Aortic smooth muscle cell (primary cell): Measurements from ENCODE around the gene SGTB. TPM values are rescaled to one million over a fixed set of nuclear protein-coding genes. Genes with fewer than 3 reads are reported as not detected.

Experiments used
- total RNA-seq: library from RNA; depleted of rRNA; stranded (reverse); fragments of >200 nt; gene quantifications from 2 replicates; pipeline ENCODE4 v1.2.3, GENCODE V29; 2014

The SGTB gene
- 11.8 and 13.6 TPM in 2 replicates for total RNA-seq

GRCh38 chr5:65721720-65722574, at the start of gene SGTB, which contains the start of gene NLN:
Gene SGTB, minus strand, starts transcription at chr5:65722109. Its CDS starts 1,302 bp downstream, at chr5:65720807.
Gene NLN, plus strand, starts transcription at chr5:65722205. Its CDS starts 169 bp downstream, at chr5:65722374.

GRCh38 chr5:65624571-65625555, 97.0 kb downstream of the SGTB start, which contains the start of the genes SHLD3 and TRAPPC13:
Gene SHLD3, plus strand, starts transcription at chr5:65625027. Its CDS starts 4,561 bp downstream, at chr5:65629588.
Gene TRAPPC13, plus strand, starts transcription at chr5:65625027. Its CDS starts 34 bp downstream, at chr5:65625061.

GRCh38 chr5:65624025-65624570, 97.8 kb downstream of the SGTB start, which contains the start of gene TRIM23:
Gene TRIM23, minus strand, starts transcription at chr5:65624333. Its CDS starts 59 bp downstream, at chr5:65624274.

Other genes starting within 250 kb of the SGTB start
- gene ADAMTS6, start 240.2 kb downstream of the SGTB start, total RNA-seq: 23.5 and 35.9 TPM in 2 replicates
- gene CENPK, start 158.9 kb downstream of the SGTB start, total RNA-seq: 14.9 and 15.2 TPM in 2 replicates
- 33.8 and 44.0 TPM in 2 replicates for gene PPWD1, start 158.8 kb downstream of the SGTB start, total RNA-seq
- gene TRIM23, start 97.8 kb downstream of the SGTB start, total RNA-seq: 33.4 and 34.1 TPM in 2 replicates
- 3.0 and 3.2 TPM in 2 replicates for gene SHLD3, start 97.1 kb downstream of the SGTB start, total RNA-seq
- gene TRAPPC13, start 97.1 kb downstream of the SGTB start, total RNA-seq: 29.6 and 35.2 TPM in 2 replicates
- gene NLN, start 96 bp upstream of the SGTB start, total RNA-seq: 19.8 and 22.3 TPM in 2 replicates
- gene ERBIN, start 204.5 kb upstream of the SGTB start, total RNA-seq: 49.4 and 66.0 TPM in 2 replicates